B cell (primary cell): Measurements from ENCODE around the gene ARMC9.

Experiments used
- CTCF ChIP-seq: fragments of 200-600 bp; IDR thresholded peaks from one replicate; pipeline ENCODE4 v1.8.0; 2022; ENCODE audit warnings: antibody characterized with exemption, mild to moderate bottlenecking
- EZH2 ChIP-seq: IDR thresholded peaks from 2 replicates; pipeline ENCODE4 v1.6.1; 2012; ENCODE audit warnings: borderline replicate concordance, low read depth, mild to moderate bottlenecking, moderate library complexity, low read length; ENCODE audit not compliant: insufficient read depth, poor library complexity, severe bottlenecking

GRCh38 chr2:231396058-231396821, 197.8 kb downstream of the ARMC9 start:
- TF ChIP-seq CTCF (no peak), EZH2 (no peak)
